ENCODE results near the gene TMEM236. TPM values are rescaled to one million over a fixed set of nuclear protein-coding genes. Genes with fewer than 3 reads are reported as not detected.
A peak's percentile ranks its signal among the peaks of the same experiment; 100 is the strongest.

The TMEM236 gene
- total RNA-seq, 1 donor from 2014 or later = 0.16 TPM

- no peak for DNase-seq
Measured at GRCh38 chr10:17788646-17789045, 36.6 kb downstream of the TMEM236 start.

DNA sequence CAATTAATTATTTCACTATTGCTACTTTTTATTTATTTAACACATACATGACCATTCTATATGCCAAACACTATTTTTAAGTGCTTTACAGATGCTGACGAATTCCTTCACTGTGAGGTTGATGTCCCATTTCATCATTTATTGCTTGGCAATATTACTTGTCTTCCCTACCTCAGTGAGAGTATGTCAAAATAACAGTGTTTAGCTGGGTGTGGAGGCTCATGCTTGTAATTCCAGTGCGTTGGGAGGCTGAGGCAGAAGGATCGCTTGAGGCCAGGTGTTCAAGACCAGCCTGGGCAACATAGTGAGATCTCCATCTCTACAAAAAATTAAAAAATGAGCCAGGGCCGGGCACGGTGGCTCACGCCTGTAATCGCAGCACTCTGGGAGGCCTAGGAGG is 37.4 kb downstream of the TMEM236 start:
- no peak for DNase-seq

DNA sequence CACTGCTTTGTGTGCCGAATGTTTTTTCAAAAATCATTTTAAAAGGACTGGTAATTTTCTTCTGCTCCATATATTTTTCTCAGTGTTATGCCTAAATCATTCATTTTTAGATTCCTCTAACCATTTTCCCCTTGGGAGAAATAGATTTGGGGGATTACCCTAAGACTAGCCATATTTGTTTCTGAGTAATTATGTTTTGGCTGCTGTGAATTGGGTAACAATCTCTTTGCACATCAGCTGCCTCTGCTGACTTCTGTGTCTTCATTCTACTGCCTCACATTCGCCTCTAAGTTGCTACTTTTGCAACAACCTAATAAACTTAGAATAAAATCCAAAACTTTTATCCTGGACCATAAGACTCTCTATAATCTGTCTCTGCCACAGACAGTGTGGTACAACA is 38.6 kb downstream of the TMEM236 start:
- no peak for DNase-seq

- no peak for DNase-seq
Measured at GRCh38 chr10:17792991-17793390, 41.0 kb downstream of the TMEM236 start.

DNA sequence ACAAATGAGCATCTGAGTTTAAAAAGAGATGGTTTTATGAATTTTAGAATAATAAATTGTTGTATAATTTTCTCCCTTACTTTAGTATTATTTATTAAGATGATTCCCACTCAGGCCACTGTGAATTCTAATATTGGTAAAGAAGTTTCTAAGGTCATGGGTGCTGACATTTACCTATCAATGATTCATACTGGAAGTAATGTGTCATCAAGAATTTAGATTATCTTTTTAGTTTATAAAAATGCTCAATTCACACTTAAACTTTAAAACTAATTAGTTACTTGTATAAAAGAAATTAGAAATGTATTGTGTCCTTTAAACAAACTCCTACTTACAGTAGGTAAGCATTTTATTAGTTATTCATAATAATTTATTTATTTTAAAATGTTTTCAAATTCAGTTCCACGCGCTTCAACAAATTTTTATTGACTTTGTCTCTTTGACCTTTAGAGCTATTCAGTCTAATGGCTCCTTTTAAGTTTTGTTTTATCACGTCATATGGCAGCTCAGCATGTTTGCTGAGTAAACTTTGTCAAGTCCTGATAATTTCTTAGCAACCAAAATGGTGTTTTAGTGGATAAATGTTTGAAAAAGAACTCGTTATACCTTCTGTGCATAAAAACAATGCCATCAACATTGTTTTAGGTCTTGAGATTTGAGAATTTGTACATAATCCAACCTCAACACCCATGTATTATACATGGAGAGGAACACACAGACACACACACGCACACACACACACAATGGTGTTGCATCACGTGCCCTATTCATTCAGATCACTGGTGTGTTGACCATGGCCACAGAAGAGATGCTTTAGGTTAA is 42.0 kb downstream of the TMEM236 start:
- DNase-seq = no peak

DNA sequence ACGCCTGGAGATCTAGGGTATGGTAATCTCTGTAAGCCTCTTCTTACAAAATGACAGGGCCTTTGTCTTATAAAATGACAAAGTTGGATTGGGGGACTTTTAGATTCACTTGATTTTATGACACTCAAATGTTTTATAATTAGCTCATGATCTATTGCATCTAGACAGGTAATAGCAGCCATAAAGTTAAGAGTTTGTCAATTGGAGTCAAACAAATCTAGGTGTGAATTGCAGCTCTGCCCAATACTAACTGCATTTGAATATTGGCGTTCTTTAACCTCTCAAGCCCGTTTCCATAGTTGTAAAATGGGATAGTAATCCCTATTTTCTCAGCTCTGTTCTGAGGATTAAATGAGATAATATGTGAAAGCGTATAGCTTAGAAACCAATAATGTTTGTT is 43.1 kb downstream of the TMEM236 start:
- no peak for DNase-seq

GRCh38 chr10:17795813-17796594 is 44.0 kb downstream of the TMEM236 start:
- DNase-seq = no peak

DNA sequence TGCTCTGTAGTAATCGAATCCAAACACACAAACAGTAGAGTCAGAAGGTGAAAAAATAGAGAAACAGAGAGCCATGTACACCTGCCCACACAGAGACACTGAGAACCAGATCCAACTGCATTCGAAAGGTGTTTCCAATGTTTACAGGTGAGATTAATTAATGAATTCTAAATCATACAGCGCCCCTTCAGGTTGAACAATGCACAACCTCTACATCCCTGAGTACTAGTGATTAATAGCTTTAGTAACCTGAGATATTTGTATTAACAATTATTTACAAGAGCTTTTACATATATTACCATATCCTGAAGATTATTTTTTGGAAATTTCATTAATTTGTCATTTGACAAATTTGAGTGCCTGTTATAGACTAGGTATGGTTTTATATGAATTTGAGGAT is 49.5 kb downstream of the TMEM236 start:
- no peak for DNase-seq

DNA sequence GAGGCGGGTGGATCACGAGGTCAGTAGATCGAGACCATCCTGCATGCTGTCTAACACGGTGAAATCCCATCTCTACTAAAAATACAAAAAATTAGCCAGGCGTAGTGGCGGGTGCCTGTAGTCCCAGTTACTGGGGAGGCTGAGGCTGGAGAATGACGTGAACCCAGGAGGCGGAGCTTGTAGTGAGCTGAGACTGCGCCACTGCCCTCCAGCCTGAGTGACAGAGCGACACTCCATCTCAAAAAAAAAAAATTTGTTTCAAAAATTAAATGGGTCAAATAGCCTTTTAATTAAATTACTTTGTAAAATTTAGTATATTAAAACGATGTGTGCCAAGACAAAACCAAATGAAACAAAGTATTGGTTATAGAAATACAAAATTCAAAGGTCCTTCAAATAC is 50.3 kb downstream of the TMEM236 start:
- DNase-seq = no peak

DNA sequence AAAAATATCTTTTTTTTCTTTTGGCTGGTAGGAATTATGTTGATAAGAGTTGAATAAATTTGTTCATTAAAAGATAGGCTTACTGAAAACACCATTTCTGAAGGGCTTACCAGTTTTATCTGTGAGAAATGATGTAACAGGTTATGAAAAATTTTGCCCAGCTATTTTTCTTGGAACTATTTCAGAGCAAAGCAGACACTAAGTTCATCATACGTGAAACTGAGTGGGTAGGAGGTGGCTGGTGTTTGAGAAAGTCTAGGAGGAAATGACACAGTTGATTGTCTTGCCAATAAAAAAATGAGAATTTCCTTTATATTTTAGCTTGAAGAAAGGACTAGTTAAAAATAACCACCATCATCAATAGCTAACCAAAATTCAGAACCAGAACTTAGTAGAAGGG is 51.0 kb downstream of the TMEM236 start:
- no peak for DNase-seq

DNA sequence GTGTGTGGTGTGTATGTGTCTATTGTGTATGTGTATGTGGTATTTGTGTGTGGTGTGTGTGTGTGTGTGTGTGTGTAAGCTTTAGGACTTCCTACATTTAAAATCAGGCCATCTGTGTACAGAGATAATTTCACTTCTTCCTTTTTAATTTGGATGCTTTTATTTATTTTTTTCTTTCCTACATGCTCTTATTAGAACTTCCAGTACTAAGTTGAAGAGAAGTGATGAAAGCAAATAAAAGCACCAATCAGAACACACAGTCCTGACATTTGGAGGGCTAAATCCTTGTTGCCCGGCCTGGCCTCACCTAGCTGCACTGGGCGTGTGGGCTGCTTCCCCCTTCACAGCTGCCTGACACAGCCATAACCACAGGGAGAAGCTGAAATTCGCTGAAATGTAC is 53.3 kb downstream of the TMEM236 start:
- no peak for DNase-seq

- no peak for DNase-seq
Measured at GRCh38 chr10:17805921-17806577, 54.0 kb downstream of the TMEM236 start.

- DNase-seq = peak; percentile 9
Measured at GRCh38 chr10:17808971-17809841, 57.2 kb downstream of the TMEM236 start, which contains the start of gene MRC1. TSS of gene MRC1 (plus strand) at chr10:17809348. CDS start at chr10:17809466, 118 bp downstream.

- DNase-seq = no peak
Measured at GRCh38 chr10:17811146-17811865, 59.3 kb downstream of the TMEM236 start.

GRCh38 chr10:17814973-17815372 is 63.0 kb downstream of the TMEM236 start:
- DNase-seq = no peak

DNA sequence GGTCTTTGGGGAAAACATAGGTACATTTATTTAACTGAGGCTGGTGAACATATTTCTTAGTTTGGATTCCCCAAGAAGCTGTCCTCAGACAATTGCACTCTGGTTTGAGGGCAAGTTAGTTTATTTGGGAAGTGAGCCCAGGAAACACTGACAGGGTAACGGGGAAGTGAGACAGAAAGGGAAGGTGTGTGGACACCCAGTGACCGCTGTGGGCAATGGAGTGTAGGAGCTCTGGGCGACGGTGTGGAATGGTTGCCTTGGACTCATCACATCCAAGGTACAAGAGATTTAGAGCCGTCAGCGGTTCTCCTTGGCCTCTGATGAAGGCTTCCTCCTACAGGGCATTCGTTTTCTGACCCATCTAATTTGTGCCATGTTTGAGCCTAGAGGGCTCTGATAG is 64.2 kb downstream of the TMEM236 start:
- no peak for DNase-seq

DNA sequence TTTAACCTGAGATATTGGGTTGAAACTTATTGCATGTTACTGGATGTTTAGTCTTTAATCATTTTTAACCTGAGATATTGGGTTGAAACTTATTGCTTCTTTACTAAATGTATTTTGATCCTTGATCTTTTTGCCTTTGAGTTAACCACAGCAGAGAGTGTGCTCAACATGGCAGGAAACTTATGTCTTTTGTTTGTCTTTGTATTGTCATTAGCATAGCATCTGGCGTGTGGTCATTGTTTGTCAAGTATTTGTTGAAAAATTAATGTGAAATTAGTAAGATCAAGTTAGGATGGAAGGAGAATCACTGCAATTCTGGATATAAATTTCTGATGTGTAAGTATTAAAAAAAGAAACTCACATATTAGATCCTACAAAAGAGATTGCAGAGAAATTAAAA is 65.3 kb downstream of the TMEM236 start:
- no peak for DNase-seq

- no peak for DNase-seq
Measured at GRCh38 chr10:17817790-17818189, 65.8 kb downstream of the TMEM236 start.

GRCh38 chr10:17819836-17820235 is 67.8 kb downstream of the TMEM236 start:
- DNase-seq = no peak

DNA sequence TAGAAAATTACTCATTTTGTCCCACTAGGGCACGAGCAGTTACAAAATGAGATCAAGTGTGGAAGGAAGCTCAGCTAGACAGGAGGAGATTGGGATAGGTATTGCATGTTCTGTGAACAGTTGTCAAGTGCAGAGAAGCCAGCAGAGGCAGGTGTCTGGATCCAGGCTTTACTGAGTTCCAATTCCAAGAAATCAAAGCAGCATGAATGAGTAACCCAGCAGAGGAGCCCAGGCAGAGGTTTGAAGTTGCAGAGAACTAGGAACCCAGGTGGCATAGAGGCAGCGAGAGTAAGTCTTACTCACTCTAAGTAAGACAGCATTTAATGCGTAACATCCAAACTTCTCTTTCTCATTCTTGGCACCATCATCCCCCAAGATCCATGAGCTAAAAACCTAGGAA is 68.9 kb downstream of the TMEM236 start:
- DNase-seq = no peak

DNA sequence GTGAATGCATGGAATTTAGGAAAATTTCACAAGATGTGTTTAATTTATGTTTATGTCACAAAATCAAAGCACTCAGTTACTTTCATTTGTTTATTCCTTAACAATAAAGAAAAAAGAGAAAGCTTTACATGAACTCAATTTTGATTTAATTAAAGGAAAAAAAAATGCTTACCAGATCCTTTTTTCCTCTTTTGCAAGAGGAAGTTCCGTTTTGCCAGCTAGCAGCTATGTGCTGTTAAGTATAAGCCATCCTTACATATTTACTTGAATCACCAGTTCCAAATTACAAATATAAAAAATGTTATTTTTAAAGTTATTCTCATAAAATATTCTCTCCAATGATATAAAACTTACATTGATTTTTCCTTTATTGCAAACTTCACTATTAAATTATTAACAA is 69.9 kb downstream of the TMEM236 start:
- DNase-seq = no peak

Data from occipital lobe (tissue), 2 donors.